NT2/D1 (cell line): ENCODE data around the gene GPR162.

Experiments
- SUZ12 ChIP-seq: IDR thresholded peaks from 2 replicates; pipeline ENCODE4 v1.6.1; 2011; ENCODE audit not compliant: insufficient read length, insufficient read depth; ENCODE audit errors: extremely low read depth
- YY1 ChIP-seq: IDR thresholded peaks from 2 replicates; pipeline ENCODE4 v1.6.1; 2011; ENCODE audit not compliant: insufficient read length, insufficient read depth
- ZNF274 ChIP-seq: IDR thresholded peaks from 2 replicates; pipeline ENCODE4 v1.6.1; 2011; ENCODE audit warnings: mild to moderate bottlenecking, low read depth, low read length

GRCh38 chr12:6787309-6787708 lies 34.3 kb upstream of the GPR162 start:
- TF ChIP-seq SUZ12 = no peak
- no peak for TF ChIP-seq YY1
- no peak for TF ChIP-seq ZNF274
